B cell (primary cell): ENCODE data around the gene HBS1L.

ENCODE experiments used
- EZH2 ChIP-seq: IDR thresholded peaks from 2 replicates; pipeline ENCODE4 v1.6.1; 2012; ENCODE audit warnings: borderline replicate concordance, low read depth, mild to moderate bottlenecking, moderate library complexity, low read length; ENCODE audit not compliant: insufficient read depth, poor library complexity, severe bottlenecking
- TF ChIP-seq, protein P1 (sequence below): fragments of 200-600 bp; IDR thresholded peaks from one replicate; pipeline ENCODE4 v1.8.0; 2022; ENCODE audit warnings: antibody characterized with exemption, mild to moderate bottlenecking

GRCh38 chr6:134964451-134965203 lies 90.0 kb downstream of the HBS1L start:
- TF ChIP-seq, protein P1, sequence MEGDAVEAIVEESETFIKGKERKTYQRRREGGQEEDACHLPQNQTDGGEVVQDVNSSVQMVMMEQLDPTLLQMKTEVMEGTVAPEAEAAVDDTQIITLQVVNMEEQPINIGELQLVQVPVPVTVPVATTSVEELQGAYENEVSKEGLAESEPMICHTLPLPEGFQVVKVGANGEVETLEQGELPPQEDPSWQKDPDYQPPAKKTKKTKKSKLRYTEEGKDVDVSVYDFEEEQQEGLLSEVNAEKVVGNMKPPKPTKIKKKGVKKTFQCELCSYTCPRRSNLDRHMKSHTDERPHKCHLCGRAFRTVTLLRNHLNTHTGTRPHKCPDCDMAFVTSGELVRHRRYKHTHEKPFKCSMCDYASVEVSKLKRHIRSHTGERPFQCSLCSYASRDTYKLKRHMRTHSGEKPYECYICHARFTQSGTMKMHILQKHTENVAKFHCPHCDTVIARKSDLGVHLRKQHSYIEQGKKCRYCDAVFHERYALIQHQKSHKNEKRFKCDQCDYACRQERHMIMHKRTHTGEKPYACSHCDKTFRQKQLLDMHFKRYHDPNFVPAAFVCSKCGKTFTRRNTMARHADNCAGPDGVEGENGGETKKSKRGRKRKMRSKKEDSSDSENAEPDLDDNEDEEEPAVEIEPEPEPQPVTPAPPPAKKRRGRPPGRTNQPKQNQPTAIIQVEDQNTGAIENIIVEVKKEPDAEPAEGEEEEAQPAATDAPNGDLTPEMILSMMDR: no peak
- TF ChIP-seq EZH2: no peak
